ENCODE data around the gene TAF1D. TPM values are rescaled to one million over a fixed set of nuclear protein-coding genes. Genes with fewer than 3 reads are reported as not detected.
"Not testable (repeated sequence)": the region's sequence is repeated elsewhere in the genome, so short reads cannot be mapped to it uniquely, and the experiment has no call there.

TAF1D gene
- total and polyA plus RNA-seq, 2 donors from 2014 or later: 64.3 to 110 TPM

DNA sequence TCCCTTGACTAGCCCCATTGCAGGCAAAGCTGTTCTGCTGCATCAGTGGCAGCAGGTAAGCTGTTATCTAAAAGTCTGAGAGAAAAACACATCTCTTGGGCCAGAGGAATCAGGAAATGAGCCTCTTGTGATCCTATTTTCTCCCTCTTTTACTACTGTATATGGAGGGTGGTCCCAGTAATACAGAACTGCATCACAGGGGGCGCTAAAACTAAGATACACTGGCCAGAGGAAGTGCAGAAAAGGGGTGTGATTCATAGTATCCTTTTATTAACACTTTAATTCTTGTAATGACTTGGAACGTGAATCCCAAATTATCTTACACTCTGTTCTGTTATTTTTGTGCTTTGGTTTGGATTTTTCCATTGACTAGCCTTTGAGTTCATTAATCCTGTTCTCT is 34.0 kb upstream of the TAF1D start:
- no peaks in the 10 kb centered on the region for H3K27me3 ChIP-seq (ENCODE audit: control insufficient read depth, insufficient read depth, low read length)
- H3K27ac ChIP-seq (ENCODE audit: low read depth in 2 of 2, low read length in 2 of 2): no peak overlapping the region
- no peaks in the 10 kb centered on the region for H3K9me3 ChIP-seq (ENCODE audit: control insufficient read depth in 2 of 3, insufficient read depth in 1 of 3, low read length in 3 of 3)
- TF ChIP-seq, protein P1, sequence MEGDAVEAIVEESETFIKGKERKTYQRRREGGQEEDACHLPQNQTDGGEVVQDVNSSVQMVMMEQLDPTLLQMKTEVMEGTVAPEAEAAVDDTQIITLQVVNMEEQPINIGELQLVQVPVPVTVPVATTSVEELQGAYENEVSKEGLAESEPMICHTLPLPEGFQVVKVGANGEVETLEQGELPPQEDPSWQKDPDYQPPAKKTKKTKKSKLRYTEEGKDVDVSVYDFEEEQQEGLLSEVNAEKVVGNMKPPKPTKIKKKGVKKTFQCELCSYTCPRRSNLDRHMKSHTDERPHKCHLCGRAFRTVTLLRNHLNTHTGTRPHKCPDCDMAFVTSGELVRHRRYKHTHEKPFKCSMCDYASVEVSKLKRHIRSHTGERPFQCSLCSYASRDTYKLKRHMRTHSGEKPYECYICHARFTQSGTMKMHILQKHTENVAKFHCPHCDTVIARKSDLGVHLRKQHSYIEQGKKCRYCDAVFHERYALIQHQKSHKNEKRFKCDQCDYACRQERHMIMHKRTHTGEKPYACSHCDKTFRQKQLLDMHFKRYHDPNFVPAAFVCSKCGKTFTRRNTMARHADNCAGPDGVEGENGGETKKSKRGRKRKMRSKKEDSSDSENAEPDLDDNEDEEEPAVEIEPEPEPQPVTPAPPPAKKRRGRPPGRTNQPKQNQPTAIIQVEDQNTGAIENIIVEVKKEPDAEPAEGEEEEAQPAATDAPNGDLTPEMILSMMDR (IDR thresholded peaks at IDR 0.05; ENCODE audit: borderline replicate concordance, extremely low read depth, insufficient read depth): no peak
- no peaks in the 10 kb centered on the region for H3K36me3 ChIP-seq (ENCODE audit: control insufficient read depth in 2 of 3, insufficient read depth in 3 of 3, low read length in 3 of 3)
- H3K4me1 ChIP-seq (ENCODE audit: control insufficient read depth in 2 of 3, insufficient read depth in 2 of 3, low read depth in 1 of 3, low read length in 3 of 3): no peaks in the 10 kb centered on the region
- no peak overlapping the region for H3K9ac ChIP-seq (ENCODE audit: low read length in 3 of 3)
- DNase-seq (no peak), FAIRE-seq (no peak)
- intact Hi-C loops (cut with DNase I): no loop called here
- H3K4me3 ChIP-seq (ENCODE audit: low read length in 3 of 3): no peak overlapping the region

DNA sequence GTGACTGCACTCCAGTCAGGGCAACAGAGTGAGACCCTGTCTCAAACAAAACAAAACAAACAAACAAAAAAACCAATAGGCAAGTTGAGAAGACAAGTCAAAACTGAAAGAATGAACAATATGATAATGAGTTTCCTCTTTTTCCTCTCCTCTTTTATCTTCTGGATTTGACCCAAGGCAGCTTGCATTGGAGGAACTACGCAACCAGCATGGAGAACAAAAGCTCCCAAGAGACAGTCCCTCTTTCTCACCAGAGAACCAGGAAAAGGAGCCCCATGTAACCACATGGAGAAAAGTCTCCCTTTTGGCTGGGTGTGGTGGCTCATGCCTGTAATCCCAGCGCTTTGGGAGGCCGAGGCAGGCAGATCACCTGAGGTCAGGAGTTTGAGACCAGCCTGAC is 33.3 kb upstream of the TAF1D start:
- intact Hi-C loops (cut with DNase I); FAIRE-seq: not testable (repeated sequence)

DNA sequence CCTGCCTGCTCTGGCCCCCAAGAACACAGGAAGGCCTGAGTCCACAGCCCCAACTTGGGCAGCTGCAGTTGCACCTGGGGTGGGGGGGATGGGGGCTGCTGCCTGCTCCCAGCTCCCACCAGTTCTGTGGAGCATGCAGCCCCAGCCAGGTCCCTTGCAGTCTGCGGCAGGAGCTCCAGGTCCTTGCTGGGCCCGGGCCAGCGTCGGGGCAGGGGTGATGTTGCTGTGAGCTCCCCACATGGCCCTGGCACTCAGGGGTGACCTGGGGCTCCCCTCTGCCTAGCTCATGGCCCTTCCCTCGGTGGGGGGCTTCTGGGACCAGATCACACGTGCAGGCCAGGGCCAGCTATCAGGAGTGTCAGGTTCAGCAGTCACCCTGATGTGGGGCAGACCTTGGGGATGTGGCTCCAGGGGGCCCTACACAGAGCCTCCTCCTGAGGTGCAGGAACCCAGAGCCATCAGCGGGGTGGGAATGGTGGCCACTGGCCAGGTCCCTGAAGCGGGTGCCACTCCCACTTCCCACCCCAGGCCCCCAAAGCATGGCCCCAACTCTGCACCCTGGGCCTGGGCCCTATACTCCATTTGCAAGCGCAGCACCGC is 32.4 kb upstream of the TAF1D start:
- H3K27me3 ChIP-seq (ENCODE audit: control insufficient read depth, insufficient read depth, low read length): no peaks in the 10 kb centered on the region
- no peaks in the 10 kb centered on the region for H3K4me1 ChIP-seq (ENCODE audit: control insufficient read depth in 2 of 3, insufficient read depth in 2 of 3, low read depth in 1 of 3, low read length in 3 of 3)
- no peak overlapping the region for H3K27ac ChIP-seq (ENCODE audit: low read depth in 2 of 2, low read length in 2 of 2)
- no peak overlapping the region for H3K9ac ChIP-seq (ENCODE audit: low read length in 3 of 3)
- TF ChIP-seq, protein P1 (IDR thresholded peaks at IDR 0.05; ENCODE audit: borderline replicate concordance, extremely low read depth, insufficient read depth): no peak
- H3K4me3 ChIP-seq (ENCODE audit: low read length in 3 of 3): no peak overlapping the region
- H3K9me3 ChIP-seq (ENCODE audit: control insufficient read depth in 2 of 3, insufficient read depth in 1 of 3, low read length in 3 of 3): no peaks in the 10 kb centered on the region
- intact Hi-C loops (cut with DNase I): no loop called here
- H3K36me3 ChIP-seq (ENCODE audit: control insufficient read depth in 2 of 3, insufficient read depth in 3 of 3, low read length in 3 of 3): no peaks in the 10 kb centered on the region
- FAIRE-seq (no peak), DNase-seq (no peak)

More for the DNA sequence above, 33.3 kb upstream of the TAF1D start:
- H3K4me3 ChIP-seq (ENCODE audit: low read length in 3 of 3); H3K9me3 ChIP-seq (ENCODE audit: control insufficient read depth in 2 of 3, insufficient read depth in 1 of 3, low read length in 3 of 3); DNase-seq; H3K27me3 ChIP-seq (ENCODE audit: control insufficient read depth, insufficient read depth, low read length); H3K27ac ChIP-seq (ENCODE audit: low read depth in 2 of 2, low read length in 2 of 2); H3K9ac ChIP-seq (ENCODE audit: low read length in 3 of 3); H3K4me1 ChIP-seq (ENCODE audit: control insufficient read depth in 2 of 3, insufficient read depth in 2 of 3, low read depth in 1 of 3, low read length in 3 of 3); H3K36me3 ChIP-seq (ENCODE audit: control insufficient read depth in 2 of 3, insufficient read depth in 3 of 3, low read length in 3 of 3): not testable (repeated sequence)

DNA sequence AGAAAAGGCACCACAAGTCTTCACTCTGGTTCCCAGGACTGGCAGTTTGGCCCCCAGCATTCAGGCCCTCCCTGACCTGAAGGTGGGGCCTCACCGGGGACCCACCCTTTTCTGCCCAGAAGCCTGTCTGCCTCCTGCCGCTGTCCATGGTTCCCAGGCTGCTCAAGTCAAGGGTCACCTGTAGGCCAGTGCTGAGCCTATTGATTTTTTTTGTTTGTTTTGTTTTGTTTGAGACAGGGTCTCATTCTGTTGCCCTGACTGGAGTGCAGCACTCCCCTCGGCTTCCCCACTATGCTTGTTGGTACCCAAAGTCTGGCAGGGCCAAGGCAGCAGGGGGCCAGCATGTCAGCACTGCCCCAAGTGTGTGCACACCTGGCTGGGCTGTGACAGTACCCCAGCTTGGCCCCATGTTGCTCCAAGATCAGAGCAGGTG is 31.8 kb upstream of the TAF1D start:
- intact Hi-C loops (cut with DNase I): no loop called here
- H3K4me3 ChIP-seq (ENCODE audit: low read length in 3 of 3): no peak overlapping the region
- no peaks in the 10 kb centered on the region for H3K27me3 ChIP-seq (ENCODE audit: control insufficient read depth, insufficient read depth, low read length)
- FAIRE-seq (no peak), DNase-seq (no peak)
- H3K9ac ChIP-seq (ENCODE audit: low read length in 3 of 3): no peak overlapping the region
- H3K27ac ChIP-seq (ENCODE audit: low read depth in 2 of 2, low read length in 2 of 2): no peak overlapping the region
- H3K4me1 ChIP-seq (ENCODE audit: control insufficient read depth in 2 of 3, insufficient read depth in 2 of 3, low read depth in 1 of 3, low read length in 3 of 3): no peaks in the 10 kb centered on the region
- TF ChIP-seq, protein P1 (IDR thresholded peaks at IDR 0.05; ENCODE audit: borderline replicate concordance, extremely low read depth, insufficient read depth): no peak
- H3K36me3 ChIP-seq (ENCODE audit: control insufficient read depth in 2 of 3, insufficient read depth in 3 of 3, low read length in 3 of 3): no peaks in the 10 kb centered on the region
- H3K9me3 ChIP-seq (ENCODE audit: control insufficient read depth in 2 of 3, insufficient read depth in 1 of 3, low read length in 3 of 3): no peaks in the 10 kb centered on the region

Measured in kidney (tissue), 14 donors.